IMR-90 (cell line): Measurements from ENCODE around the gene VMAC. TPM values are rescaled to one million over a fixed set of nuclear protein-coding genes. Genes with fewer than 3 reads are reported as not detected.

ENCODE experiments used
- ATAC-seq: fragments of 200-7000 bp; cut with Tn5 transposase; 2 replicates; pipeline ENCODE4 v1.9.1; 2020; ENCODE audit warnings: low read depth, mild to moderate bottlenecking, moderate library complexity
- BruUV-seq: library from RNA; stranded (reverse); fragments of 400-500 nt; replicated peaks from 2 replicates; lab custom pipeline; 2021; lab: Mats Ljungman, UMichigan
- CTCF ChIA-PET: fragments of 300-600 bp; formaldehyde crosslinking; extraction: SDS; loops from one replicate; lab custom pipeline; 2021; ENCODE audit warnings: antibody characterized with exemption; lab: Yijun Ruan, JAX
- POLR2A ChIA-PET: fragments of 300-600 bp; sonication (Branson Sonifier 250); formaldehyde crosslinking; loops from one replicate; lab custom pipeline; 2022; ENCODE audit warnings: antibody characterized with exemption; ENCODE audit not compliant: unreplicated experiment; lab: Charles Lee
- DNase-seq: peaks from one replicate; pipeline ENCODE4 v3.0.0; 2013
- H2AFZ ChIP-seq: replicated peaks from 2 replicates; pipeline ENCODE3; 2013; ENCODE audit warnings: low read length, mild to moderate bottlenecking; ENCODE audit not compliant: poor library complexity
- H2AK5ac ChIP-seq: 2 replicates; pipeline ENCODE4 v1.6.1; 2013; ENCODE audit warnings: low read depth, low read length, inconsistent platforms
- H2AK9ac ChIP-seq: replicated peaks from 2 replicates; pipeline ENCODE3; 2013; ENCODE audit warnings: mild to moderate bottlenecking, low read depth, low read length, moderate library complexity; ENCODE audit not compliant: poor library complexity
- H2BK120ac ChIP-seq: 2 replicates; pipeline ENCODE4 v1.6.1; 2013; ENCODE audit warnings: low read depth, low read length, inconsistent platforms
- H2BK15ac ChIP-seq: 3 replicates; pipeline ENCODE4 v1.6.1; 2013; ENCODE audit warnings: low read depth, low read length, inconsistent platforms
- H2BK20ac ChIP-seq: 2 replicates; pipeline ENCODE4 v1.6.1; 2013; ENCODE audit warnings: low read depth, mild to moderate bottlenecking, inconsistent platforms, low read length, moderate library complexity
- H2BK5ac ChIP-seq: 2 replicates; pipeline ENCODE4 v1.6.1; 2013; ENCODE audit warnings: mild to moderate bottlenecking, low read depth, low read length, inconsistent platforms; ENCODE audit not compliant: poor library complexity, severe bottlenecking
- H3K14ac ChIP-seq: replicated peaks from 2 replicates; pipeline ENCODE4 v1.6.1; 2013; ENCODE audit warnings: low read depth, low read length, inconsistent platforms
- H3K18ac ChIP-seq: 2 replicates; pipeline ENCODE4 v1.6.1; 2013; ENCODE audit warnings: low read depth, low read length, control low read depth
- H3K23ac ChIP-seq: 2 replicates; pipeline ENCODE4 v1.6.1; 2013; ENCODE audit warnings: low read depth, low read length, inconsistent platforms
- H3K27ac ChIP-seq: 2 replicates; pipeline ENCODE4 v1.5.1; 2013; ENCODE audit warnings: mild to moderate bottlenecking, control low read depth, low read length; ENCODE audit not compliant: insufficient read depth
- H3K27me3 ChIP-seq: 2 replicates; pipeline ENCODE4 v1.6.1; 2013; ENCODE audit warnings: low read length; ENCODE audit not compliant: control insufficient read depth, insufficient read depth
- H3K36me3 ChIP-seq: 2 replicates; pipeline ENCODE4 v1.6.1; 2013; ENCODE audit warnings: low read length, mixed read lengths; ENCODE audit not compliant: control insufficient read depth, insufficient read depth
- H3K4ac ChIP-seq: 2 replicates; pipeline ENCODE4 v1.6.1; 2013; ENCODE audit warnings: low read depth, low read length, inconsistent platforms
- H3K4me1 ChIP-seq: 2 replicates; pipeline ENCODE4 v1.6.1; 2013; ENCODE audit warnings: low read length, mixed read lengths; ENCODE audit not compliant: control insufficient read depth, insufficient read depth
- H3K4me2 ChIP-seq: 2 replicates; pipeline ENCODE4 v1.6.1; 2013; ENCODE audit warnings: low read depth, mild to moderate bottlenecking, control low read depth, low read length, moderate library complexity
- H3K4me3 ChIP-seq: 2 replicates; pipeline ENCODE4 v1.5.1; 2013; ENCODE audit warnings: low read depth, mild to moderate bottlenecking, control low read depth, low read length, moderate library complexity; ENCODE audit not compliant: insufficient read depth
- H3K56ac ChIP-seq: 2 replicates; pipeline ENCODE4 v1.6.1; 2013; ENCODE audit warnings: low read length, inconsistent platforms; ENCODE audit not compliant: insufficient read depth; ENCODE audit errors: extremely low read depth
- H3K79me1 ChIP-seq, 2 experiments: 2 replicates each; pipeline ENCODE4 v1.6.1; 2013; ENCODE audit warnings: low read length in 2 of 2, inconsistent platforms in 1 of 2, low read depth in 1 of 2
- H3K9ac ChIP-seq: 2 replicates; pipeline ENCODE4 v1.6.1; 2013; ENCODE audit warnings: low read depth, low read length, control low read depth
- H3K9me1 ChIP-seq: 2 replicates; pipeline ENCODE4 v1.6.1; 2013; ENCODE audit warnings: low read length, inconsistent platforms; ENCODE audit not compliant: insufficient read depth
- H3K9me3 ChIP-seq: 2 replicates; pipeline ENCODE4 v1.6.1; 2013; ENCODE audit warnings: low read length; ENCODE audit not compliant: control insufficient read depth, insufficient read depth
- H4K20me1 ChIP-seq: 2 replicates; pipeline ENCODE4 v1.6.1; 2013; ENCODE audit warnings: low read length, inconsistent platforms; ENCODE audit not compliant: insufficient read depth
- H4K5ac ChIP-seq: 2 replicates; pipeline ENCODE4 v1.6.1; 2013; ENCODE audit warnings: mild to moderate bottlenecking, low read depth, low read length, control low read depth
- H4K8ac ChIP-seq, 2 experiments: 2 replicates each; pipeline ENCODE4 v1.6.1; 2013; ENCODE audit warnings: low read depth in 2 of 2, low read length in 2 of 2, control low read depth in 1 of 2, inconsistent platforms in 1 of 2
- H4K91ac ChIP-seq: 2 replicates; pipeline ENCODE4 v1.6.1; 2013; ENCODE audit warnings: low read depth, low read length, inconsistent platforms; ENCODE audit not compliant: insufficient read depth
- WGBS, 2 experiments: methylation state at CpG; one replicate each; pipeline versions ENCODE4 v1.1.5 to v1.1.7; 2013; ENCODE audit warnings: missing lambda C conversion rate in 2 of 2; ENCODE audit not compliant: insufficient read length in 1 of 2; ENCODE audit errors: extremely low coverage in 2 of 2; 5-methylcytosine and 5-hydroxymethylcytosine counted together
- dilution Hi-C: fragments of 300-500 bp; cut with HindIII; formaldehyde crosslinking; loops from one replicate; pipeline ENCODE4 v1.14.3; 2018; ENCODE audit warnings: low sequenced_read_pairs; ENCODE audit not compliant: unreplicated experiment
- in situ Hi-C: fragments of 300-500 bp; cut with MboI; formaldehyde crosslinking; loops from 3 replicates; pipeline ENCODE4 v1.14.3; 2019; ENCODE audit warnings: low sequenced_read_pairs, inconsistent platforms, mixed read lengths
- intact Hi-C: fragments of 100-400 bp; cut with micrococcal nuclease; formaldehyde crosslinking; loops from 2 replicates; pipeline ENCODE4 v1.10.0; 2022
- polyA plus RNA-seq, 3 experiments: library from polyadenylated mRNA; depleted of rRNA; stranded (reverse); fragments of >200 nt; gene quantifications; 2 replicates each; pipeline ENCODE4 v1.2.3, GENCODE V29; 2012; ENCODE audit warnings: low replicate concordance in 1 of 3
- total RNA-seq: library from RNA; depleted of rRNA; stranded (reverse); fragments of >200 nt; gene quantifications from 2 replicates; pipeline ENCODE4 v1.2.3, GENCODE V29; 2012
- TF ChIP-seq, protein P1 (sequence below): fragments of 150-350 bp; IDR thresholded peaks from 2 replicates; pipeline ENCODE4 v1.6.1; 2016; ENCODE audit warnings: low read depth, mild to moderate bottlenecking, low read length, moderate library complexity, borderline replicate concordance

Gene VMAC
- total and polyA plus RNA-seq, 2 of the 4 experiments (the other 2 are of a cell fraction), result 1.4 to 3.1 TPM

DNA sequence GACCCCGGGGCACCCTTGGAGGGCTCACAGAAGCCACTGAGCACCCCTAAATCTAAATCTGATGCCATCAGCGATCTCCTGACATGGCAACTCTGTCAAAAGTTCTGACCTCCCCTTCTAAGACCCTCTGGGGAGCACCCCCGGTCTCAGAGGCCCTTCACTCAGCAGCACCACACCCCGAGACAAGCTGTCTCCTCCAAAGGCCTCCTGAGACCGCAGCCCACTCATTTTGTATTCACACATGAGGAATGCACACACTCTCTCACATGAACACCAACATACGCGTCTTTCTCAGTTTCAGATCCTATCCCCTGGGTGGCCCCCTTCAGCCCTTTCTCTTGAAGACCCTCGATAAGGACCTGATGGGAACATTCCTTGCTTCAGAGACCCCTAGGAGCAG, 3.7 kb upstream of the VMAC start:
- DNase-seq, result no peak
- Histone ChIP-seq H3K27ac (no peak overlapping the region), H3K27me3 (no peaks in the 10 kb centered on the region), H3K18ac (no peak overlapping the region), H2AFZ (no peak overlapping the region), H3K9me1 (no peaks in the 10 kb centered on the region), H4K5ac (no peak overlapping the region), H2AK5ac (no peak overlapping the region), H3K14ac (no peak overlapping the region), H2BK15ac (no peak overlapping the region), H2BK120ac (no peak overlapping the region), H3K4me3 (no peak overlapping the region), H3K4me1 (peaks cover 4% of the 10 kb centered on the region), H3K79me1 (peaks cover 7 to 55% of the 10 kb centered on the region in 2 experiments; a peak in 3 of 4 replicates), H3K23ac (no peak overlapping the region), H2BK20ac (no peak overlapping the region), H3K9ac (no peak overlapping the region), H3K36me3 (peaks cover 11% of the 10 kb centered on the region; the same call in 1 of the 2 replicates), H3K4me2 (no peak overlapping the region), H3K9me3 (no peaks in the 10 kb centered on the region), H2BK5ac (no peak overlapping the region), H4K8ac (no peak overlapping the region), H4K20me1 (peaks cover 42% of the 10 kb centered on the region), H2AK9ac (no peak overlapping the region), H3K56ac (no peak overlapping the region), H4K91ac (no peak overlapping the region), H3K4ac (no peak overlapping the region)
- ChIA-PET POLR2A (no interaction called here), CTCF (interaction anchor here (1.2 kb wide), 1 partner anchor 97 kb away, joined by 5 read pairs; no protein-coding TSS in a partner anchor)
- intact Hi-C loops, result no loop called here
- 93% methylated on average over 3 of the region's 8 CpGs; no CpG with 5 or more reads in 1 of the 2 experiments for WGBS, 2 experiments
- no TSS peak for BruUV-seq
- in situ Hi-C loops, result no loop called here
- TF ChIP-seq, protein P1, sequence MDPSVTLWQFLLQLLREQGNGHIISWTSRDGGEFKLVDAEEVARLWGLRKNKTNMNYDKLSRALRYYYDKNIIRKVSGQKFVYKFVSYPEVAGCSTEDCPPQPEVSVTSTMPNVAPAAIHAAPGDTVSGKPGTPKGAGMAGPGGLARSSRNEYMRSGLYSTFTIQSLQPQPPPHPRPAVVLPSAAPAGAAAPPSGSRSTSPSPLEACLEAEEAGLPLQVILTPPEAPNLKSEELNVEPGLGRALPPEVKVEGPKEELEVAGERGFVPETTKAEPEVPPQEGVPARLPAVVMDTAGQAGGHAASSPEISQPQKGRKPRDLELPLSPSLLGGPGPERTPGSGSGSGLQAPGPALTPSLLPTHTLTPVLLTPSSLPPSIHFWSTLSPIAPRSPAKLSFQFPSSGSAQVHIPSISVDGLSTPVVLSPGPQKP, result no peak
- dilution Hi-C loops, result no loop called here
- no peak for ATAC-seq
